Sigmoid colon (tissue), 7 donors: ENCODE measurements around the gene ZSCAN16. TPM values are rescaled to one million over a fixed set of nuclear protein-coding genes. Genes with fewer than 3 reads are reported as not detected.
A peak's percentile ranks its signal among the peaks of the same experiment; 100 is the strongest.
"Not testable (repeated sequence)": the region's sequence is repeated elsewhere in the genome, so short reads cannot be mapped to it uniquely, and the experiment has no call there.

Experiments
- DNase-seq: peaks from one replicate; pipeline ENCODE4 v3.0.0-alpha.2; 2019
- H3K27ac ChIP-seq, 4 donors: fragments of 200-600 bp; sonication (generic); one replicate each; pipeline ENCODE4 v1.5.1; 2016 to 2019; ENCODE audit warnings: mild to moderate bottlenecking in 1 of 4
- H3K27me3 ChIP-seq, 3 donors: fragments of 200-600 bp; sonication (generic); one replicate each; pipeline ENCODE4 v1.5.1; 2019; ENCODE audit warnings: mild to moderate bottlenecking in 1 of 3
- H3K36me3 ChIP-seq, 4 donors: fragments of 200-600 bp; sonication (generic); one replicate each; pipeline ENCODE4 v1.5.1; 2016 to 2019
- H3K4me1 ChIP-seq, 4 donors: fragments of 200-600 bp; sonication (generic); one replicate each; pipeline ENCODE4 v1.5.1; 2017 to 2019
- H3K4me3 ChIP-seq, 4 donors: fragments of 200-600 bp; sonication (generic); one replicate each; pipeline ENCODE4 v1.5.1; 2017 to 2019; ENCODE audit warnings: mild to moderate bottlenecking in 2 of 4, moderate library complexity in 1 of 4
- H3K9me3 ChIP-seq, 4 donors: fragments of 200-600 bp in 3 of 4; sonication (generic) in 3 of 4; one replicate each; pipeline versions ENCODE4 v1.5.1 to v1.6.1; 2013 to 2019
- EP300 ChIP-seq, 4 donors: sonication (generic); formaldehyde crosslinking; IDR thresholded peaks; one replicate each; pipeline ENCODE4 v1.6.1; 2017; ENCODE audit warnings: antibody characterized with exemption in 4 of 4
- POLR2A ChIP-seq, 2 donors: fragments of 450-650 bp; IDR thresholded peaks; one replicate each; pipeline ENCODE4 v1.6.1; 2016; ENCODE audit warnings: antibody characterized with exemption in 2 of 2, mild to moderate bottlenecking in 2 of 2, moderate library complexity in 2 of 2
- POLR2AphosphoS5 ChIP-seq, 4 donors: sonication (generic); formaldehyde crosslinking; IDR thresholded peaks; one replicate each; pipeline ENCODE4 v1.6.1; 2017; ENCODE audit warnings: antibody characterized with exemption in 4 of 4
- WGBS, 2 donors: extraction: QIAGEN DNeasy Blood & Tissue Kit; methylation state at CpG; one replicate each; pipeline ENCODE4 v1.1.7; 2013; 5-methylcytosine and 5-hydroxymethylcytosine counted together
- intact Hi-C: fragments of 100-400 bp; cut with DNase I; formaldehyde crosslinking; loops from one replicate; pipeline ENCODE4 v1.15.1; 2023
- polyA plus RNA-seq, 3 donors: library from polyadenylated mRNA; stranded (reverse); fragments of 200-250 nt; gene quantifications; one replicate each; pipeline ENCODE4 v1.2.3, GENCODE V29; 2013
- total RNA-seq, 4 donors: library from RNA; depleted of rRNA; stranded (reverse); fragments of >200 nt; gene quantifications; one replicate each; pipeline ENCODE4 v1.1.0, GENCODE V29; 2016
- TF ChIP-seq, protein P1 (sequence below), 4 experiments: fragments of 450-650 bp in 3 of 4; fragments of 200-600 bp in 1 of 4; IDR thresholded peaks; one replicate each; pipeline ENCODE4 v1.5.1; 2016 to 2019; ENCODE audit warnings: antibody characterized with exemption in 4 of 4, mild to moderate bottlenecking in 3 of 4, moderate library complexity in 2 of 4
- donor health status: healthy with polysubstance abuse.
- donor health status: Bipolar disorder and iron deficiency.
- donor health status: healthy.

ZSCAN16 gene
- total and polyA plus RNA-seq, 7 donors = 1.4 to 8.3 (median 7.5) TPM

DNA sequence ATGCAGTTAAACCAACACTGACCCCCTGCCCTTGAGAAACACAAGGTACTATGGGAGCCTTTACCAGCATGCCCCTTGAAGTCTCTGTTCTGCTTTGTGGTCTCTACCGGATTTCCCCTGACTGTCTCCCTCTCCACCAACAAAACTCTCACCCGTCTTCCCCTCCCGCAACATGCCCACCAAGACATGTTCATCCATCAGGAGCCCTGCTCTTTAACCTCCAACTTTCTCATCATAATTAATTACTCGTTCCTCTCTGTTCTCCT is 43.0 kb upstream of the ZSCAN16 start:
- peak overlapping the region; percentile 86 to 93 (median 91) for H3K27ac ChIP-seq
- intact Hi-C loops = loop anchor here (2.0 to 10.0 kb wide), 6 partner anchors 23 to 607 kb away; partner anchors contain the start of genes ZNF184 and ZSCAN16
- peaks cover 0 to under 1% (median 0%) of the 10 kb centered on the region in 4 donors for H3K36me3 ChIP-seq
- WGBS, 2 donors = 8% methylated on average over 4 of the region's 4 CpGs
- no peaks in the 10 kb centered on the region for H3K27me3 ChIP-seq
- no peaks in the 10 kb centered on the region for H3K9me3 ChIP-seq
- H3K4me3 ChIP-seq = peak overlapping the region; percentile 62 to 78 (median 71)
- TF ChIP-seq, protein P1, sequence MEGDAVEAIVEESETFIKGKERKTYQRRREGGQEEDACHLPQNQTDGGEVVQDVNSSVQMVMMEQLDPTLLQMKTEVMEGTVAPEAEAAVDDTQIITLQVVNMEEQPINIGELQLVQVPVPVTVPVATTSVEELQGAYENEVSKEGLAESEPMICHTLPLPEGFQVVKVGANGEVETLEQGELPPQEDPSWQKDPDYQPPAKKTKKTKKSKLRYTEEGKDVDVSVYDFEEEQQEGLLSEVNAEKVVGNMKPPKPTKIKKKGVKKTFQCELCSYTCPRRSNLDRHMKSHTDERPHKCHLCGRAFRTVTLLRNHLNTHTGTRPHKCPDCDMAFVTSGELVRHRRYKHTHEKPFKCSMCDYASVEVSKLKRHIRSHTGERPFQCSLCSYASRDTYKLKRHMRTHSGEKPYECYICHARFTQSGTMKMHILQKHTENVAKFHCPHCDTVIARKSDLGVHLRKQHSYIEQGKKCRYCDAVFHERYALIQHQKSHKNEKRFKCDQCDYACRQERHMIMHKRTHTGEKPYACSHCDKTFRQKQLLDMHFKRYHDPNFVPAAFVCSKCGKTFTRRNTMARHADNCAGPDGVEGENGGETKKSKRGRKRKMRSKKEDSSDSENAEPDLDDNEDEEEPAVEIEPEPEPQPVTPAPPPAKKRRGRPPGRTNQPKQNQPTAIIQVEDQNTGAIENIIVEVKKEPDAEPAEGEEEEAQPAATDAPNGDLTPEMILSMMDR (IDR thresholded peaks at IDR 0.05) = no peak
- TF ChIP-seq EP300 (IDR thresholded peaks at IDR 0.05) (no peak), POLR2A (IDR thresholded peaks at IDR 0.05) (no peak), POLR2AphosphoS5 (IDR thresholded peaks at IDR 0.05) (no peak)
- peaks cover 0 to 14% (median 9%) of the 10 kb centered on the region in 4 donors for H3K4me1 ChIP-seq
- DNase-seq = no peak

DNA sequence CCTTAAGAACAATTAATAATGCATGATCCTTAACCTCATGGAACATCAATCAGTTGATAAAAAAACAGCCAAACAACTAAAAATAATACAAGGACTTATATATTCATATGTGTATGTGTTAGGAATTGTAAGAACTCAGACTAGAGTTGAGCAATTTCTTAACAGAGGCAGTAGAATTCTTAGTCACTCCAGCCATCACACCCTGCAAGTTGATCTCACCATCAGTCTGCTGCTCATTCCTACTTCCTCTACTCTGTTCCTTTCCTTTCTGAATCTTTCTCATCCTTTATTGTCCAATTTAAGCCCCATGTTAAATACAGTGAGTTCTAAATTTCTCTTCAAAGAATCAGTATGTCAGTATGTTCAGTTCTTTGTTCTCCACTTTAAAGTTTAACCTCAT is 41.5 kb upstream of the ZSCAN16 start:
- no peak for DNase-seq
- intact Hi-C loops = loop anchor here (5.0 to 10.0 kb wide), 5 partner anchors 39 to 608 kb away; partner anchors contain the start of genes ZNF184 and ZSCAN16
- H3K4me3 ChIP-seq = no peak overlapping the region
- H3K9me3 ChIP-seq = peaks cover 0 to 2% (median 0%) of the 10 kb centered on the region in 4 donors
- peaks cover 0 to 14% (median 9%) of the 10 kb centered on the region in 4 donors for H3K4me1 ChIP-seq
- TF ChIP-seq, protein P1 (IDR thresholded peaks at IDR 0.05) = no peak
- TF ChIP-seq POLR2AphosphoS5 (IDR thresholded peaks at IDR 0.05) = no peak
- no peak for TF ChIP-seq POLR2A (IDR thresholded peaks at IDR 0.05)
- H3K27me3 ChIP-seq = no peaks in the 10 kb centered on the region
- peaks cover 0 to 16% (median 0%) of the 10 kb centered on the region in 4 donors for H3K36me3 ChIP-seq
- H3K27ac ChIP-seq = no peak overlapping the region

DNA sequence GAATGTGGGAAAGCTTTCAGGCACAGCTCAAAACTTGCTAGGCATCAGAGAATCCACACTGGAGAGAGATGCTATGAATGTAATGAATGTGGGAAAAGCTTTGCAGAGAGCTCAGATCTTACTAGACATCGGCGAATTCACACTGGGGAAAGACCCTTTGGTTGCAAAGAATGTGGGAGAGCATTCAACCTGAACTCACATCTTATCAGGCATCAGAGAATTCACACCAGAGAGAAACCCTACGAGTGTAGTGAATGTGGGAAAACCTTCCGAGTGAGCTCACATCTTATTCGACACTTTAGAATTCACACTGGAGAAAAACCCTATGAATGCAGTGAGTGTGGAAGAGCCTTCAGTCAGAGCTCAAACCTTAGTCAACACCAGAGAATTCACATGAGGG is 35.4 kb upstream of the ZSCAN16 start:
- no peak for TF ChIP-seq EP300 (IDR thresholded peaks at IDR 0.05)
- no peak for TF ChIP-seq POLR2A (IDR thresholded peaks at IDR 0.05)
- TF ChIP-seq, protein P1 (IDR thresholded peaks at IDR 0.05) = no peak
- TF ChIP-seq POLR2AphosphoS5 (IDR thresholded peaks at IDR 0.05) = no peak
- Histone ChIP-seq H3K27me3 (no peaks in the 10 kb centered on the region), H3K36me3 (peaks cover 0 to 28% (median 3%) of the 10 kb centered on the region in 4 donors), H3K4me3 (no peak overlapping the region), H3K27ac (no peak overlapping the region), H3K4me1 (no peaks in the 10 kb centered on the region), H3K9me3 (peaks cover 0 to 15% (median 6%) of the 10 kb centered on the region in 4 donors)
- intact Hi-C loops = loop anchor here (10.0 kb wide), 3 partner anchors 184 to 614 kb away; partner anchors contain the start of gene ZNF184
- 96 to 98% methylated on average over 5 of the region's 5 CpGs for WGBS, 2 donors
- no peak for DNase-seq

DNA sequence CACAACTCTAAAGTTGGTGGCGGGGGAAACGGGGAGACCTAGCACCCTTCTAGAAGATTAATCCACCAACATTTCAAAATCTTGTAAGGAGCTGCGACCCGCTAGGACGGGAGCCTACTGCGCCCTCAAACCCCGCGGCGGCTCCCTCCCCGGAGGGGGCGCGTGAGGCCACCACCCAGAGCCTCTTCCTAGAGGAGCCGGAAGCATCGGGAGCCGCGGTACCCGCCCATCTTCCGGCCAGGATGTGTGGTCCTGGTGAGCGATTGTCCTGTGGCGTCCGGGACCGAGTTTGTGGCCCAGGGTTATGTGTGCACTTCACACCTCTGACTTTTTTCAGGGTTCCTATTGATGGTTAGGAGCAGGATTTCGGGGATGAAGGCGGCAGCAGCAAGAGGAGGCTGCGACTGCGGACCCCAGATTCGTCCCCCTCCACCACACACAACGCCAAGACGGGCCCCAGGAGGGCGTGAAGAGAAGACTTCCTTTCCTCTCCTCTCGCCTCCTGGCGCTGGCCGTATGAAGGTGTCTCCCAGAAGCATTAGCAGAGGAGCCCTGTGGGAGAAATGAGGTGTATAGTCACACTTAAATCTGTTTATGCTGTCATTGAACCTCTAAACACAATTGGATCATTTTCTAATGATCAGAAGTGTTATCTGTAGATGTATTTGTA is 33.4 kb upstream of the ZSCAN16 start:
- Histone ChIP-seq H3K4me1 (no peaks in the 10 kb centered on the region), H3K27me3 (no peaks in the 10 kb centered on the region), H3K36me3 (peaks cover 0 to 28% (median 3%) of the 10 kb centered on the region in 4 donors), H3K9me3 (peaks cover 0 to 15% (median 6%) of the 10 kb centered on the region in 4 donors), H3K27ac (peak overlapping the region in 1 of 4 donors; percentile 25), H3K4me3 (peak overlapping the region in 3 of 4 donors; percentile 36 to 42 (median 39))
- no peak for DNase-seq
- 37 to 74% methylated on average over 33 of the region's 33 CpGs for WGBS, 2 donors
- intact Hi-C loops = no loop called here
- TF ChIP-seq POLR2AphosphoS5 (IDR thresholded peaks at IDR 0.05) = no peak

DNA sequence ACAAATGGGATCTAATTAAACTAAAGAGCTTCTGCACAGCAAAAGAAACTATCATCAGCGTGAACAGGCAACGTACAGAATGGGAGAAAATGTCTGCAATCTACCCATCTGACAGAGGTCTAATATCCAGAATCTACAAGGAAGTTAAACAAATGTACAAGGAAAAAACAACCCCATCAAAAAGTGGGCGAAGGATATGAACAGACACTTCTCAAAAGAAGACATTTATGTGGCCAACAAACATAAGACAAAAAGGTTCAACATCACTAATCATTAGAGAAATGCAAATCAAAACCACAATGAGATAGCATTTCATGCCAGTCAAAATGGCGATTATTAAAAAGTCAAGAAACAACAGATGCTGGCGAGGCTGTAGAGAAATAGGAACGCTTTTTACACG is 22.2 kb upstream of the ZSCAN16 start:
- intact Hi-C loops, H3K4me1 ChIP-seq, H3K27me3 ChIP-seq, H3K27ac ChIP-seq, H3K4me3 ChIP-seq, DNase-seq, H3K36me3 ChIP-seq, H3K9me3 ChIP-seq: not testable (repeated sequence)
- 84 to 90% methylated on average over 7 of the region's 7 CpGs for WGBS, 2 donors

DNA sequence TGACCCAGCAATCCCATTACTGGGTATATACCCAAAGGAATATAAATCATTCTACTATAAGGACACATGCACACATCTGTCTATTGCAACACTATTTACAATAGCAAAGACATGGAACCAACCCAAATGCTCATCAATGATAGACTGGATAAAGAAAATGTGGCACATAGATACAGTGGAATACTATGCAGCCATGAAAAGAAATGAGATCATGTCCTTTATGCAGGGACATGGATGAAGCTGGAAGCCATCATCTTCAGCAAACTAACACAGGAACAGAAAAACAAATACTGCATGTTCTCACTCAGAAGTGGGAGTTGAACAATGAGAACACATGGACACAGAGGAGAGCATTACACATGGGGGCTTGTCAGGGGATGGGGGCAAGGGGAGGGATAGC is 21.7 kb upstream of the ZSCAN16 start:
- H3K27me3 ChIP-seq, H3K4me1 ChIP-seq, intact Hi-C loops, H3K4me3 ChIP-seq, DNase-seq, H3K36me3 ChIP-seq, H3K27ac ChIP-seq, H3K9me3 ChIP-seq: not testable (repeated sequence)
